H1 (cell line): ENCODE results near the gene FGF11. TPM values are rescaled to one million over a fixed set of nuclear protein-coding genes. Genes with fewer than 3 reads are reported as not detected.

ENCODE experiments used
- CTCF ChIA-PET: fragments of 300-600 bp; sonication (Branson Sonifier 250); formaldehyde crosslinking; loops from one replicate; lab custom pipeline; 2021; ENCODE audit not compliant: partially characterized antibody; lab: Charles Lee
- POLR2A ChIA-PET: fragments of 300-600 bp; sonication (Branson Sonifier 250); formaldehyde crosslinking; loops from one replicate; lab custom pipeline; 2021; ENCODE audit warnings: inconsistent platforms; ENCODE audit not compliant: partially characterized antibody; lab: Charles Lee
- DNase-seq, 2 experiments: peaks; one replicate each; pipeline versions ENCODE4 v3.0.0 to v3.0.0-alpha.2; 2010 to 2022; ENCODE audit warnings: low spot score in 2 of 2, low read depth in 1 of 2, mixed read lengths in 1 of 2
- FAIRE-seq: peaks from 2 replicates; lab custom pipeline; 2011; peaks lifted over from hg19 to GRCh38; lab: Jason Lieb, UNC
- H2AFZ ChIP-seq: 2 replicates; pipeline ENCODE4 v1.8.1; 2012; ENCODE audit warnings: low read length, inconsistent platforms
- H2AK5ac ChIP-seq: 2 replicates; pipeline ENCODE4 v1.6.1; 2013; ENCODE audit warnings: low read depth, low read length
- H2BK120ac ChIP-seq: replicated peaks from 2 replicates; pipeline ENCODE3; 2013; ENCODE audit warnings: low read depth, low read length, inconsistent platforms
- H2BK12ac ChIP-seq: 2 replicates; pipeline ENCODE4 v1.6.1; 2013; ENCODE audit warnings: low read depth, low read length
- H2BK15ac ChIP-seq: 2 replicates; pipeline ENCODE4 v1.6.1; 2013; ENCODE audit warnings: low read length
- H2BK20ac ChIP-seq: 2 replicates; pipeline ENCODE4 v1.6.1; 2013; ENCODE audit warnings: low read length
- H2BK5ac ChIP-seq: 2 replicates; pipeline ENCODE4 v1.6.1; 2013; ENCODE audit warnings: low read depth, low read length
- H3K14ac ChIP-seq: 2 replicates; pipeline ENCODE4 v1.6.1; 2013; ENCODE audit warnings: inconsistent platforms; ENCODE audit not compliant: insufficient read length
- H3K18ac ChIP-seq: 2 replicates; pipeline ENCODE4 v1.6.1; 2013; ENCODE audit warnings: low read length; ENCODE audit errors: extremely low read depth
- H3K23ac ChIP-seq: 2 replicates; pipeline ENCODE4 v1.6.1; 2013; ENCODE audit warnings: inconsistent platforms; ENCODE audit not compliant: insufficient read length
- H3K23me2 ChIP-seq: 2 replicates; pipeline ENCODE4 v1.6.1; 2013; ENCODE audit warnings: low read depth, low read length
- H3K27ac ChIP-seq: 2 replicates; pipeline ENCODE4 v1.6.1; 2011; ENCODE audit warnings: low read depth, low read length, inconsistent platforms
- H3K27me3 ChIP-seq, 4 experiments: replicated peaks in 1 of 4; 1 replicate in 1 of 4; 2 replicates in 3 of 4; pipeline versions ENCODE4 v1.6.1 to v1.8.1; 2011 to 2013; ENCODE audit warnings: low read length in 3 of 4, mild to moderate bottlenecking in 3 of 4, inconsistent platforms in 2 of 4, mixed read lengths in 2 of 4, moderate library complexity in 1 of 4; ENCODE audit not compliant: control insufficient read depth in 3 of 4, insufficient read depth in 3 of 4; ENCODE audit errors: extremely low read depth in 1 of 4
- H3K36me3 ChIP-seq, 4 experiments: 2 replicates each; pipeline versions ENCODE4 v1.6.1 to v1.8.1; 2011 to 2013; ENCODE audit warnings: mild to moderate bottlenecking in 4 of 4, low read length in 3 of 4, moderate library complexity in 2 of 4, control low read depth in 1 of 4, inconsistent platforms in 1 of 4; ENCODE audit not compliant: insufficient read depth in 4 of 4, control insufficient read depth in 2 of 4
- H3K4ac ChIP-seq: replicated peaks from 2 replicates; pipeline ENCODE3; 2013; ENCODE audit warnings: low read length, low read depth, mixed read lengths, inconsistent platforms; ENCODE audit not compliant: insufficient read length
- H3K4me1 ChIP-seq, 4 experiments: replicated peaks in 1 of 4; 1 replicate in 1 of 4; 2 replicates in 3 of 4; pipeline versions ENCODE4 v1.6.1 to v1.8.1; 2011 to 2013; ENCODE audit warnings: low read length in 3 of 4, inconsistent platforms in 2 of 4, mixed read lengths in 1 of 4; ENCODE audit not compliant: insufficient read depth in 4 of 4, control insufficient read depth in 3 of 4
- H3K4me2 ChIP-seq, 2 experiments: 2 replicates each; pipeline versions ENCODE4 v1.6.1 to v1.8.1; 2011 to 2013; ENCODE audit warnings: low read depth in 2 of 2, low read length in 2 of 2, control low read depth in 1 of 2, inconsistent platforms in 1 of 2, mild to moderate bottlenecking in 1 of 2; ENCODE audit not compliant: insufficient read depth in 1 of 2
- H3K4me3 ChIP-seq, 4 experiments: fragments of 200-600, 300-600 bp in 1 of 4; sonication (generic), shearing (Covaris generic), sonication (Bioruptor Twin) in 1 of 4; 2 replicates each; pipeline versions ENCODE4 v1.5.1 to v1.8.1; 2011 to 2016; ENCODE audit warnings: low read length in 4 of 4, low read depth in 3 of 4, control low read depth in 2 of 4, inconsistent platforms in 2 of 4, mild to moderate bottlenecking in 2 of 4, mixed read lengths in 1 of 4, moderate library complexity in 1 of 4; ENCODE audit not compliant: insufficient read depth in 2 of 4; ENCODE audit errors: extremely low read depth in 1 of 4
- H3K56ac ChIP-seq: replicated peaks from 2 replicates; pipeline ENCODE3; 2013; ENCODE audit warnings: low read depth, mild to moderate bottlenecking, mixed read lengths, low read length, inconsistent platforms; ENCODE audit not compliant: insufficient read length
- H3K79me1 ChIP-seq: 2 replicates; pipeline ENCODE4 v1.6.1; 2013; ENCODE audit warnings: low read depth, low read length, control low read depth
- H3K79me2 ChIP-seq, 2 experiments: 2 replicates each; pipeline versions ENCODE4 v1.6.1 to v1.8.1; 2012 to 2013; ENCODE audit warnings: low read length in 2 of 2, mild to moderate bottlenecking in 2 of 2, inconsistent platforms in 1 of 2; ENCODE audit not compliant: insufficient read depth in 2 of 2, control insufficient read depth in 1 of 2
- H3K9ac ChIP-seq, 4 experiments: replicated peaks in 1 of 4; 1 replicate in 1 of 4; 2 replicates in 3 of 4; pipeline versions ENCODE4 v1.6.1 to v1.8.1; 2011 to 2013; ENCODE audit warnings: low read depth in 3 of 4, low read length in 3 of 4, control low read depth in 2 of 4, mild to moderate bottlenecking in 2 of 4, moderate library complexity in 2 of 4, inconsistent platforms in 1 of 4; ENCODE audit errors: extremely low read depth in 1 of 4
- H3K9me3 ChIP-seq, 2 experiments: 2 replicates each; pipeline versions ENCODE4 v1.6.1 to v1.8.1; 2012 to 2013; ENCODE audit warnings: mild to moderate bottlenecking in 2 of 2, moderate library complexity in 2 of 2, control low read depth in 1 of 2, inconsistent platforms in 1 of 2, low read depth in 1 of 2, low read length in 1 of 2, mixed read lengths in 1 of 2; ENCODE audit not compliant: insufficient read depth in 2 of 2
- H4K20me1 ChIP-seq, 2 experiments: replicated peaks in 1 of 2; 2 replicates each; pipeline versions ENCODE3 to v1.8.1; 2011 to 2013; ENCODE audit warnings: inconsistent platforms in 2 of 2, low read length in 2 of 2, mild to moderate bottlenecking in 1 of 2; ENCODE audit not compliant: insufficient read depth in 2 of 2, control insufficient read depth in 1 of 2
- H4K5ac ChIP-seq: 2 replicates; pipeline ENCODE4 v1.6.1; 2013; ENCODE audit warnings: low read length, low read depth, mixed read lengths, inconsistent platforms; ENCODE audit not compliant: insufficient read length
- H4K8ac ChIP-seq: 2 replicates; pipeline ENCODE4 v1.8.0; 2013; ENCODE audit warnings: mild to moderate bottlenecking, moderate library complexity, low read length, inconsistent platforms; ENCODE audit not compliant: insufficient read depth; ENCODE audit errors: extremely low read depth
- H4K91ac ChIP-seq: replicated peaks from 2 replicates; pipeline ENCODE3; 2013; ENCODE audit warnings: low read length, mixed read lengths, inconsistent platforms; ENCODE audit not compliant: insufficient read length
- BACH1 ChIP-seq: IDR thresholded peaks from 2 replicates; pipeline ENCODE4 v1.6.1; 2012; ENCODE audit warnings: low read length, improper control_type of control experiment
- CHD2 ChIP-seq: IDR thresholded peaks from 2 replicates; pipeline ENCODE4 v1.6.1; 2012; ENCODE audit warnings: low read length, improper control_type of control experiment
- NRF1 ChIP-seq: IDR thresholded peaks from 2 replicates; pipeline ENCODE4 v1.6.1; 2011; ENCODE audit warnings: mild to moderate bottlenecking, low read depth, low read length, improper control_type of control experiment
- WGBS, 2 experiments: shearing (Covaris generic) in 1 of 2; methylation state at CpG; one replicate each; pipeline versions ENCODE4 v1.1.6 to v1.1.7; 2013 to 2015; ENCODE audit warnings: low lambda C conversion rate in 2 of 2, mixed read lengths in 2 of 2, inconsistent platforms in 1 of 2, low coverage in 1 of 2, missing lambda C conversion rate in 1 of 2; ENCODE audit not compliant: insufficient replicate concordance in 2 of 2, insufficient coverage in 1 of 2, insufficient read length in 1 of 2; ENCODE audit errors: extremely low coverage in 1 of 2, missing lambda C conversion rate in 1 of 2; 5-methylcytosine and 5-hydroxymethylcytosine counted together
- polyA plus RNA-seq, 7 experiments: library from polyadenylated mRNA; depleted of rRNA in 3 of 7; stranded (reverse) in 5 of 7; unstranded in 2 of 7; fragments of >200 nt in 5 of 7; fragments of 200-250 nt in 2 of 7; gene quantifications; 1 replicate in 5 of 7; 2 replicates in 1 of 7; 4 replicates in 1 of 7; pipeline versions ENCODE4 v1.2.1 to v1.2.3, GENCODE V29; 2011 to 2013; ENCODE audit warnings: missing spikeins in 2 of 7, mixed read lengths in 2 of 7
- total RNA-seq: library from RNA; stranded (reverse); fragmentation: NEBNext Ultra II Directional; extraction: Animal tissue kit (Norgen Biotek cat#: 25700); gene quantifications from 2 replicates; pipeline ENCODE4 v1.2.1, GENCODE V29; 2021

The FGF11 gene
- total and polyA plus RNA-seq, 2 of the 8 experiments (the other 6 are each of a cell fraction or from before 2014, with no cell fraction given): 11.8 to 26.1 TPM

GRCh38 chr17:7441266-7441665 lies 2.0 kb downstream of the FGF11 start:
- Histone ChIP-seq H2BK5ac (peak overlapping the region; percentile 60; the same call in 1 of the 2 replicates), H3K27ac (no peak overlapping the region), H3K4me3 (peak overlapping the region; percentile 50 to 83 (median 67)), H4K8ac (no peak overlapping the region), H3K36me3 (no peaks in the 10 kb centered on the region), H3K27me3 (peaks cover 2 to 17% (median 13%) of the 10 kb centered on the region in 4 experiments; a peak in 6 of 7 replicates), H3K79me2 (no peaks in the 10 kb centered on the region), H2AFZ (no peak overlapping the region), H2BK20ac (no peak overlapping the region), H4K5ac (no peak overlapping the region), H2BK120ac (no peak overlapping the region), H2BK15ac (0 out of 2 replicates have a peak overlapping the region, but pooled peaks have one; percentile 20), H3K56ac (no peak overlapping the region), H3K14ac (no peak overlapping the region), H4K91ac (no peak overlapping the region), H2AK5ac (peak overlapping the region; percentile 19; the same call in 1 of the 2 replicates), H3K18ac (peak overlapping the region; percentile 81), H3K4me2 (peak overlapping the region; percentile 91), H2BK12ac (peak overlapping the region; percentile 62; the same call in 1 of the 2 replicates), H3K4ac (no peak overlapping the region), H3K9ac (no peak overlapping the region), H3K79me1 (no peaks in the 10 kb centered on the region), H3K23me2 (peaks cover 32% of the 10 kb centered on the region; the same call in 1 of the 2 replicates), H3K9me3 (no peaks in the 10 kb centered on the region), H3K4me1 (peaks cover 3 to 32% (median 18%) of the 10 kb centered on the region in 4 experiments), H4K20me1 (no peaks in the 10 kb centered on the region), H3K23ac (no peak overlapping the region)
- DNase-seq: no peak
- peak; percentile 68 for FAIRE-seq
- POLR2A ChIA-PET: interaction anchor here (0.7 to 15.5 kb wide), 26 partner anchors 12 to 825 kb away, joined by 3 to 339 read pairs (median 4); partner anchors contain the start of genes ACAP1, NLGN2, POLR2A and SLC35G6
- WGBS, 2 experiments: 24% methylated on average over 6 of the region's 7 CpGs; no CpG with 5 or more reads in 1 of the 2 experiments
- CTCF ChIA-PET: interaction anchor here (0.5 to 5.4 kb wide), 26 partner anchors 9 to 145 kb away, joined by 3 to 26 read pairs (median 3); partner anchors contain the start of genes NEURL4, NLGN2, SLC35G6 and SPEM2
- TF ChIP-seq BACH1 (no peak), NRF1 (no peak), CHD2 (no peak)
